GM19438 (cell line): ENCODE measurements around the gene ITGA1.

Experiments
- ATAC-seq: cut with Tn5 transposase; IDR thresholded peaks from one replicate; pipeline ENCODE4 v1.9.1; 2021; ENCODE audit warnings: low read depth; ENCODE audit not compliant: unreplicated experiment

ITGA1 gene

GRCh38 chr5:52893105-52893504 lies 105.4 kb downstream of the ITGA1 start:
- no peak for ATAC-seq

GRCh38 chr5:52893863-52894262 lies 106.1 kb downstream of the ITGA1 start:
- no peak for ATAC-seq

GRCh38 chr5:52894451-52894850 lies 106.7 kb downstream of the ITGA1 start:
- ATAC-seq, result no peak

GRCh38 chr5:52895075-52895474 lies 107.4 kb downstream of the ITGA1 start:
- ATAC-seq, result no peak

- no peak for ATAC-seq
Observed at GRCh38 chr5:52895572-52896413, 108.1 kb downstream of the ITGA1 start.

GRCh38 chr5:52896534-52897237 lies 109.0 kb downstream of the ITGA1 start:
- ATAC-seq, result no peak

- no peak for ATAC-seq
Observed at GRCh38 chr5:52897238-52897614, 109.5 kb downstream of the ITGA1 start.

- no peak for ATAC-seq
Observed at GRCh38 chr5:52898961-52899680, 111.4 kb downstream of the ITGA1 start.

GRCh38 chr5:52903142-52903541 lies 115.4 kb downstream of the ITGA1 start:
- ATAC-seq, result no peak

- ATAC-seq, result no peak
Observed at GRCh38 chr5:52906343-52906742, 118.6 kb downstream of the ITGA1 start.

- ATAC-seq, result no peak
Observed at GRCh38 chr5:52906845-52907244, 119.1 kb downstream of the ITGA1 start.

- ATAC-seq, result no peak
Observed at GRCh38 chr5:52909192-52909591, 121.5 kb downstream of the ITGA1 start.

GRCh38 chr5:52910071-52910470 lies 122.4 kb downstream of the ITGA1 start:
- no peak for ATAC-seq

- peak; percentile 98 for ATAC-seq
Observed at GRCh38 chr5:52915176-52915875, 127.6 kb downstream of the ITGA1 start.

GRCh38 chr5:52920929-52921328 lies 133.2 kb downstream of the ITGA1 start:
- no peak for ATAC-seq

GRCh38 chr5:52922384-52922783 lies 134.7 kb downstream of the ITGA1 start:
- no peak for ATAC-seq

- no peak for ATAC-seq
Observed at GRCh38 chr5:52924456-52924855, 136.7 kb downstream of the ITGA1 start.

GRCh38 chr5:52925001-52925400 lies 137.3 kb downstream of the ITGA1 start:
- no peak for ATAC-seq

GRCh38 chr5:52928689-52929088 lies 141.0 kb downstream of the ITGA1 start:
- ATAC-seq, result no peak

- no peak for ATAC-seq
Observed at GRCh38 chr5:52938226-52938625, 150.5 kb downstream of the ITGA1 start.

- no peak for ATAC-seq
Observed at GRCh38 chr5:52943285-52943684, 155.6 kb downstream of the ITGA1 start.
